ENCODE data around the gene DNAH10. TPM values are rescaled to one million over a fixed set of nuclear protein-coding genes. Genes with fewer than 3 reads are reported as not detected.

DNAH10 gene
- polyA plus RNA-seq, 6 donors from 2014 or later: 0.03 to 0.33 (median 0.17) TPM; not detected in 1

- peaks cover 0 to 10% of the 10 kb centered on the region in 2 donors for H3K36me3 Mint-ChIP-seq
- ATAC-seq (ENCODE audit: low read depth in 2 of 2) (no peak), DNase-seq (peak; percentile 29)
- peaks cover 12 to 20% (median 13%) of the 10 kb centered on the region in 3 donors for H3K4me1 Mint-ChIP-seq
- peak overlapping the region in 5 of 6 donors; percentile 23 to 96 (median 94) for H3K27ac Mint-ChIP-seq
- peak overlapping the region; percentile 86 to 96 (median 94) for H3K4me3 Mint-ChIP-seq
- H3K27me3 Mint-ChIP-seq: no peaks in the 10 kb centered on the region
- H3K9me3 Mint-ChIP-seq: no peaks in the 10 kb centered on the region
Measured at GRCh38 chr12:123971770-123972456, 209.8 kb downstream of the DNAH10 start.

GRCh38 chr12:123972457-123973401, 210.6 kb downstream of the DNAH10 start, which contains the start of the genes CCDC92 and ZNF664:
CCDC92 (minus strand) TSS chr12:123972831; CDS start chr12:123944305, 28,526 bp downstream.
ZNF664 (plus strand) TSS chr12:123973215; CDS start chr12:124012145, 38,930 bp downstream.
- peaks cover 0 to 10% of the 10 kb centered on the region in 2 donors for H3K36me3 Mint-ChIP-seq
- peaks cover 12 to 20% (median 13%) of the 10 kb centered on the region in 3 donors for H3K4me1 Mint-ChIP-seq
- H3K27me3 Mint-ChIP-seq: no peaks in the 10 kb centered on the region
- ATAC-seq (ENCODE audit: low read depth in 2 of 2): peak; percentile 82 to 83
- H3K9me3 Mint-ChIP-seq: no peaks in the 10 kb centered on the region
- peak within 1 kb of the TSS; percentile 57 to 98 (median 96) for H3K27ac Mint-ChIP-seq
- DNase-seq: peak; percentile 96
- H3K4me3 Mint-ChIP-seq: peak within 1 kb of the TSS; percentile 87 to 96 (median 94)

DNA sequence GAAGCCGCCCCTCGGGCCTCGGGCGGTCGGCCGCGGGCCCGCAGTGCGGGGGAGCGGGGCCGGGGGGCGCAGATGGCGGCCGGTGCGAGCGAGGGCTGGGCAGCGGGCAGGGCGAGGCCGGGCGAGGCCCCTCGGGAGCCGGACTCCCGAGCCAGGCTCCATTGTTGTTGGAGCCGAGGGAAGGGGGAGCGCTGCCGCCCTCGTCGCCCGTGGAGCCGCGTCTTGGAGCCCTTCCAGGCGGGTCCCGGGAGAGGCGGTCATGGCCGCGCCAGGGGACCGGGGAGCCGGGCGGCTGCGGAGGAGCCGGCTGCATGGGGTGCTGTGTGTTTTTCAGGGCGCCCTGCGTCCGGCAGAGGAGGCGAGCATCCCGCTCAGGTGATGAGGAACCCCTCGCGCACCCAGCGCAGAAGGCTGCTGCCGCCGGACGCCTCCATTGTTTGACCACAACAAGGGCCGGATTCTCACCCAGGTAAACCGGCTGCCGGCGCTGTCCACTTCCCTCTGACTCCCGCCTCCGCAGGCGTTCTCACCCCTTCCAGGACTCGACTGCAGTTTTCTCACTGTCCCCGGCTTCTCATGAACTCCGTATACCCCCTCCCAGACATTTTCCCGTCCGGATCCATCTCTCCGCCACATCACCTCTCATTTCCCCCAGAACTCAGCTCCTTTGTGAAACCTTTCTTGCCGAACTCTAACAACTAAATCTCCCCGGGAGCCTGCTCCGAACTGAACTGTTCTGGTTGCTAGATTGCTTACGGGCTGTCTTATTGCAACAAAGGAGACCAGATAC, 211.6 kb downstream of the DNAH10 start:
- Mint-ChIP-seq H3K9me3 (no peaks in the 10 kb centered on the region), H3K27me3 (no peaks in the 10 kb centered on the region), H3K4me1 (peaks cover 12 to 20% (median 13%) of the 10 kb centered on the region in 3 donors), H3K4me3 (peak overlapping the region; percentile 85 to 96 (median 90)), H3K27ac (peak overlapping the region in 5 of 6 donors; percentile 80 to 98 (median 93)), H3K36me3 (peaks cover 0 to 10% of the 10 kb centered on the region in 2 donors)
- ATAC-seq (ENCODE audit: low read depth in 2 of 2) (no peak), DNase-seq (peak; percentile 25)

DNA sequence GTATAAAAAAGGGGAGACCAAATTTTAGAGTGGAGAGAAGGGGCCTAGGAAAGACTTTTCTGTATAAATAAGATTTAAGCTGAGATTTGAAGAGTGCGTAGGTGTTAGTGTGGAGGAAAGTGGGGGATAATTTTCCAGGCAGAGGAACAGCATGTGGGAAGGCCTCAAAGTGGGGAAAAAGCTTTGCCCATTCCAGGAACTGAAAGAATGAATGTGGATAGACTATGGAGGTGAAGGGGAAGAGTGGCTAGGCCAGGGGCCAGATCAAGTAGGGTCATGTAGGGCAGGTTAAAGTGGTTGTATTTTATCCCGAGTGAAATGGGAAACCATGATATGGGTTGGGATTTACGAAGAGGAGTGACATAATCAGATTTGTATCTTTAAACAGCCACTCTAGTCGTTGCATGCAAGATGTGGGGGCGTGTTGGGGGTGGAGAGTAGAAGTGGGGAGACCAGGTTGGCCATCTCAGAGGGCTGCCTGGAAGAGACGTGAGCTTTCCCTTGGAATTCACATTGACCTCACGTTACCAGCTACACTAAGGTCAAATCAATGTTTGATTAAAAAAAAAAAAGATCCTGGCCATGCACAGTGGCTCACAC, 214.2 kb downstream of the DNAH10 start:
- Mint-ChIP-seq H3K27ac (no peak overlapping the region), H3K27me3 (no peaks in the 10 kb centered on the region), H3K4me1 (peaks cover 13 to 20% (median 20%) of the 10 kb centered on the region in 3 donors), H3K36me3 (peaks cover 0 to 10% of the 10 kb centered on the region in 2 donors), H3K9me3 (no peaks in the 10 kb centered on the region), H3K4me3 (peak overlapping the region in 1 of 8 donors; percentile 42)
- ATAC-seq (ENCODE audit: low read depth in 2 of 2) (no peak), DNase-seq (no peak)

GRCh38 chr12:123979566-123979965, 217.5 kb downstream of the DNAH10 start:
- peaks cover 0 to 10% of the 10 kb centered on the region in 2 donors for H3K36me3 Mint-ChIP-seq
- ATAC-seq (ENCODE audit: low read depth in 2 of 2) (no peak), DNase-seq (no peak)
- H3K4me3 Mint-ChIP-seq: no peak overlapping the region
- H3K27ac Mint-ChIP-seq: no peak overlapping the region
- H3K4me1 Mint-ChIP-seq: peaks cover 3 to 24% (median 16%) of the 10 kb centered on the region in 3 donors
- no peaks in the 10 kb centered on the region for H3K27me3 Mint-ChIP-seq
- H3K9me3 Mint-ChIP-seq: no peaks in the 10 kb centered on the region

GRCh38 chr12:123982269-123982668, 220.2 kb downstream of the DNAH10 start:
- DNase-seq (no peak), ATAC-seq (ENCODE audit: low read depth in 2 of 2) (no peak)
- H3K36me3 Mint-ChIP-seq: no peaks in the 10 kb centered on the region
- H3K27ac Mint-ChIP-seq: peak overlapping the region in 2 of 6 donors; percentile 3 to 86
- no peaks in the 10 kb centered on the region for H3K9me3 Mint-ChIP-seq
- no peak overlapping the region for H3K4me3 Mint-ChIP-seq
- H3K27me3 Mint-ChIP-seq: no peaks in the 10 kb centered on the region
- peaks cover 18 to 37% (median 21%) of the 10 kb centered on the region in 3 donors for H3K4me1 Mint-ChIP-seq

GRCh38 chr12:123983822-123984485, 221.9 kb downstream of the DNAH10 start:
- H3K36me3 Mint-ChIP-seq: peaks cover 9 to 11% of the 10 kb centered on the region in 2 donors
- DNase-seq (peak; percentile 43), ATAC-seq (ENCODE audit: low read depth in 2 of 2) (peak; percentile 59 to 82)
- H3K27ac Mint-ChIP-seq: peak overlapping the region in 2 of 6 donors; percentile 24 to 47
- H3K27me3 Mint-ChIP-seq: no peaks in the 10 kb centered on the region
- H3K4me1 Mint-ChIP-seq: peaks cover 18 to 43% (median 34%) of the 10 kb centered on the region in 3 donors
- H3K4me3 Mint-ChIP-seq: no peak overlapping the region
- no peaks in the 10 kb centered on the region for H3K9me3 Mint-ChIP-seq

- peaks cover 18 to 50% (median 40%) of the 10 kb centered on the region in 3 donors for H3K4me1 Mint-ChIP-seq
- H3K9me3 Mint-ChIP-seq: no peaks in the 10 kb centered on the region
- peaks cover 9 to 17% of the 10 kb centered on the region in 2 donors for H3K36me3 Mint-ChIP-seq
- DNase-seq (no peak), ATAC-seq (ENCODE audit: low read depth in 2 of 2) (no peak)
- H3K27me3 Mint-ChIP-seq: no peaks in the 10 kb centered on the region
- H3K27ac Mint-ChIP-seq: peak overlapping the region in 1 of 6 donors; percentile 45
- no peak overlapping the region for H3K4me3 Mint-ChIP-seq
Measured at GRCh38 chr12:123984903-123985302, 222.8 kb downstream of the DNAH10 start.

Other genes with a start within 250 kb of the DNAH10 start
- gene RILPL1, start 228.6 kb upstream of the DNAH10 start, polyA plus RNA-seq (ENCODE audit: low read depth in 6 of 6): under 1 TPM in 4 of 6 donors, not detected in 2; 0.07 to 0.25 (median 0.14) TPM
- 100 to 1,000 TPM; 214 to 412 (median 283) TPM for gene TMED2, start 177.7 kb upstream of the DNAH10 start, polyA plus RNA-seq (ENCODE audit: low read depth in 6 of 6)
- 10 to 100 TPM; 12.2 to 21.3 (median 15.4) TPM for gene DDX55, start 160.2 kb upstream of the DNAH10 start, polyA plus RNA-seq (ENCODE audit: low read depth in 6 of 6)
- 10 to 100 TPM; 54.1 to 79.3 (median 71.9) TPM for gene EIF2B1, start 128.6 kb upstream of the DNAH10 start, polyA plus RNA-seq (ENCODE audit: low read depth in 6 of 6)
- gene GTF2H3, start 128.5 kb upstream of the DNAH10 start, polyA plus RNA-seq (ENCODE audit: low read depth in 6 of 6): 10 to 100 TPM; 18.6 to 43.7 (median 32.1) TPM
- gene TCTN2, start 91.2 kb upstream of the DNAH10 start, polyA plus RNA-seq (ENCODE audit: low read depth in 6 of 6): 1 to 10 TPM in 4 of 6 donors, under 1 TPM in 1, not detected in 1; 0.64 to 3.7 (median 1.5) TPM
- 10 to 100 TPM in 5 of 6 donors, 1 to 10 TPM in 1; 6.6 to 21.4 (median 18.8) TPM for gene ATP6V0A2, start 49.9 kb upstream of the DNAH10 start, polyA plus RNA-seq (ENCODE audit: low read depth in 6 of 6)
- 10 to 100 TPM; 18.7 to 31.5 (median 23.0) TPM for gene CCDC92, start 210.5 kb downstream of the DNAH10 start, polyA plus RNA-seq (ENCODE audit: low read depth in 6 of 6)
- gene ZNF664, start 210.9 kb downstream of the DNAH10 start, polyA plus RNA-seq (ENCODE audit: low read depth in 6 of 6): 10 to 100 TPM in 4 of 6 donors, 1 to 10 TPM in 2; 7.7 to 19.0 (median 11.8) TPM